Neural crest cell (in vitro differentiated cells): ENCODE data around the gene NPAS3. TPM values are rescaled to one million over a fixed set of nuclear protein-coding genes. Genes with fewer than 3 reads are reported as not detected.

Source experiments
- DNase-seq: peaks from one replicate; pipeline ENCODE4 v3.0.0; 2021; ENCODE audit warnings: low read depth, mixed read lengths, low spot score
- H3K27ac Mint-ChIP-seq: one replicate; pipeline ENCODE4 v1.8.0; 2021; ENCODE audit warnings: mild to moderate bottlenecking, mixed read lengths; ENCODE audit not compliant: unreplicated experiment
- H3K27me3 Mint-ChIP-seq: 2 replicates; pipeline ENCODE4 v1.8.0; 2021; ENCODE audit warnings: low read depth, mild to moderate bottlenecking, mixed read lengths
- H3K36me3 Mint-ChIP-seq: 2 replicates; pipeline ENCODE4 v1.8.0; 2021; ENCODE audit warnings: low read depth, mild to moderate bottlenecking, mixed read lengths
- H3K4me1 Mint-ChIP-seq: 2 replicates; pipeline ENCODE4 v1.8.0; 2021; ENCODE audit warnings: mixed read lengths
- H3K4me3 Mint-ChIP-seq: one replicate; pipeline ENCODE4 v1.8.0; 2021; ENCODE audit warnings: mild to moderate bottlenecking, mixed read lengths
- H3K9me3 Mint-ChIP-seq: 2 replicates; pipeline ENCODE4 v1.8.0; 2021; ENCODE audit warnings: mixed read lengths
- CTCF ChIP-seq: fragments of 200-600 bp; sonication (generic); conservative IDR thresholded peaks from 2 replicates; pipeline ENCODE4 v1.5.0; 2021; ENCODE audit warnings: antibody characterized with exemption, mild to moderate bottlenecking
- total RNA-seq: library from RNA; stranded (reverse); gene quantifications from 2 replicates; pipeline ENCODE4 v1.2.1, GENCODE V29; 2021

NPAS3 gene
- total RNA-seq, 1 donor from 2014 or later, result 18.2 TPM

- no peaks in the 10 kb centered on the region for H3K27me3 Mint-ChIP-seq
- peaks cover 8% of the 10 kb centered on the region for H3K4me1 Mint-ChIP-seq
- H3K9me3 Mint-ChIP-seq, result no peaks in the 10 kb centered on the region
- no peak for TF ChIP-seq CTCF
- no peak for DNase-seq
- no peak overlapping the region for H3K27ac Mint-ChIP-seq
- no peak overlapping the region for H3K4me3 Mint-ChIP-seq
- H3K36me3 Mint-ChIP-seq, result peaks cover 3% of the 10 kb centered on the region
Observed at GRCh38 chr14:33376510-33376909, 437.8 kb downstream of the NPAS3 start.

- no peak for TF ChIP-seq CTCF
- no peak for DNase-seq
- Mint-ChIP-seq H3K27ac (no peak overlapping the region), H3K4me1 (peaks cover 15% of the 10 kb centered on the region), H3K27me3 (no peaks in the 10 kb centered on the region), H3K9me3 (no peaks in the 10 kb centered on the region), H3K36me3 (peaks cover 3% of the 10 kb centered on the region), H3K4me3 (no peak overlapping the region)
Observed at GRCh38 chr14:33377596-33378390, 439.1 kb downstream of the NPAS3 start.

GRCh38 chr14:33381717-33382116 lies 443.0 kb downstream of the NPAS3 start:
- Mint-ChIP-seq H3K36me3 (no peaks in the 10 kb centered on the region), H3K9me3 (no peaks in the 10 kb centered on the region), H3K4me3 (no peak overlapping the region), H3K4me1 (peaks cover 29% of the 10 kb centered on the region), H3K27ac (no peak overlapping the region), H3K27me3 (no peaks in the 10 kb centered on the region)
- TF ChIP-seq CTCF, result no peak
- no peak for DNase-seq

GRCh38 chr14:33386140-33386539 lies 447.5 kb downstream of the NPAS3 start:
- no peaks in the 10 kb centered on the region for H3K36me3 Mint-ChIP-seq
- H3K27ac Mint-ChIP-seq, result no peak overlapping the region
- TF ChIP-seq CTCF, result no peak
- no peaks in the 10 kb centered on the region for H3K27me3 Mint-ChIP-seq
- H3K4me1 Mint-ChIP-seq, result peaks cover 25% of the 10 kb centered on the region
- H3K9me3 Mint-ChIP-seq, result no peaks in the 10 kb centered on the region
- no peak for DNase-seq
- no peak overlapping the region for H3K4me3 Mint-ChIP-seq

- no peaks in the 10 kb centered on the region for H3K27me3 Mint-ChIP-seq
- H3K36me3 Mint-ChIP-seq, result no peaks in the 10 kb centered on the region
- H3K27ac Mint-ChIP-seq, result no peak overlapping the region
Observed at GRCh38 chr14:33386781-33387180, 448.1 kb downstream of the NPAS3 start.

More at GRCh38 chr14:33386781-33387180, 448.1 kb downstream of the NPAS3 start:
- TF ChIP-seq CTCF, result no peak
- H3K4me3 Mint-ChIP-seq, result no peak overlapping the region
- H3K9me3 Mint-ChIP-seq, result no peaks in the 10 kb centered on the region
- no peak for DNase-seq
- H3K4me1 Mint-ChIP-seq, result peaks cover 19% of the 10 kb centered on the region
